ENCODE measurements around the gene TIGAR.
A peak's percentile ranks its signal among the peaks of the same experiment; 100 is the strongest.

TIGAR gene

DNA sequence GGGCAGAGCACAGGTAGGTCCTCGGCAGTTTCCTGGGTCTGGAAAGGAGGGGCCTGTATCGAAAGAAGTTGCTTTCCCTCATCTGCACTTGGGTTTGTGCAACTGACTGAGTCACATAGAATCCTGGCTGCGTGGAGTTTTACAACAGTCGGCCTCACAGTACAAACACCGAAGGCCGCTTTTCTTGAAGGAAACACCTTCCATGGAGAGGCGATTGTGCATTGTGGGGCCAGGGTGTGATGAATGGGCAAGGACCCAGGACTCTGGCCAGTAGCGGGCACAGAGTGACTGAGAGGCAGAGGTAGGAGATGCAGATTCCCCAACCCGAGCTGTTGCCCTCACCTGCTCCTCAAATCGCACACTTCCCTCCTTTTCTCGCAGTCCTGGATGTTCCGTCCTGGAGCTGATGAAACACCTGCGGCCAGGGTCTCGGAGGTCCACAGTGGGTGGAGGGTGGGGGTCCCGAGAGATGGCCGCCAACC is 39.8 kb upstream of the TIGAR start:
- in situ Hi-C loops (cut with HindIII; ENCODE audit: low pct_ligation_motif_present, low pct_unique_long_range_greater_than_20kb, low sequenced_read_pairs), result no loop called here
- no peak for DNase-seq

DNA sequence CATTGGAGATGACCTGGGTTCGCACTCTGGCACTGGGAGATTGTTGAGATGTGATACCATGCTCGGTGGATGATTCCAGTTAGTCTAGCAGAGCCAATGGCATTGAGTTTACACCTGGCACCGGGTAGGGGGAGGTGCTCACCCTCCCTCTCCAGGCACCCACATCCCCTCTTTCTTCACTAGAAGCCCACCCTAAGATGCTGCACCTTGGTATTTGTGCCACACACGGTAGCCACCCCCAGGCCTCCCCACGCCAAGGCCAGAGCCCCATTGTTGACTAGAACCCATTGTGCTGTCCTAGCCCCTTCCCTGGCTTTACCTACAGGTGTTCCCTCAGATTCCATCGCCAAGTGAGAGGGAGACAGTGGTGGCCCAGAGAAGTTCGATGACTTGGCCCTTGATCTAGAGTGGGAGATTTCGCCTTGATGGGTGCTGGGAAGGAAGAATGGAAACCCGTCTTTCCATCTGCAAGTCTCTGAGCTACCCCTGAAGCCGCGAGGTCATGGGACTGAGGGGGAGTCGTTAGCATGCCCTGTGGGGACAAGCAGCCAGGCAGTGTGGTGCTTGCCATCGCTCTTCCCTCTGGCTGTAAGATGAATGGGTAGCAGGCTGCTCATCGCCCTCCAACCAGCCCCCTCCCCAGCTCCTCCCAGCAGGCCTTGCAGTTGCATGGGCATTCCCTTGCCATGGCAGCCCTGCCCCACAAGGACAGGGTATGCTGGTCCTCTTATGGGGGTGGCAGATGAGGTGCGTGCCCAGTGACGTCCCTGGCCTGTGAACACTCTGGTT is 38.7 kb upstream of the TIGAR start:
- in situ Hi-C loops (cut with HindIII; ENCODE audit: low pct_ligation_motif_present, low pct_unique_long_range_greater_than_20kb, low sequenced_read_pairs), result no loop called here
- no peak for DNase-seq

DNA sequence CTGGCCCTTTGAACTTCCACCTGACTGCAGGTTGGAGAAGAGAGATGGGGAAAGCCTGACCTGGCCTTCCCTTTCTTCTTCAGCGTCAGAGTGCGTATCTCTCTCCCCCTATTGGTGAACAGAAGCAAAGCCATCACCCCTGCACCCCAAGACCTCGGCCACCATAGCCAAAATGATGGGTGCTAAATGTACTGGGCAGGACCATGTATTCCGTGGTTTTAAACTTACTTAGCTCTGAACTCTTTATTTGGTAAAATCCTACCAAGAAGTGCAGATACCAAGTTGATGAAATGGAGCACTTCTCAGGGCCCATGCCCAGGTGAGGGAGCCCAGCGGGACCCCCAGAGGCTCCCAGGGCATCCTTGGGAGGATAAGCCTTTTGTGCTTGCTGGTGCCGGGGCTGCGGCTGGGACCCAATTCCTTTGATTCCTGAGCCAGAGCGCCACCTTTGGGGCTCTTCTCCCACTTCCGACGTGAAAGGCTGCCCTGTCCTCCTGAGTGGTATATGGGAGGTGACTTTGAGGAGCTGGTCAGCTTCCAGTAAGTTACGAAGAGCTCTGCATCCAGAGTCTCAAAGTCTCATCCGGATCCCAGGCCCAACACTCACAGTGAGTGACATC is 38.0 kb upstream of the TIGAR start:
- in situ Hi-C loops (cut with HindIII; ENCODE audit: low pct_ligation_motif_present, low pct_unique_long_range_greater_than_20kb, low sequenced_read_pairs), result no loop called here
- DNase-seq, result no peak

GRCh38 chr12:4283512-4284255 is 37.3 kb upstream of the TIGAR start:
- in situ Hi-C loops (cut with HindIII; ENCODE audit: low pct_ligation_motif_present, low pct_unique_long_range_greater_than_20kb, low sequenced_read_pairs), result no loop called here

GRCh38 chr12:4284306-4284705 is 36.7 kb upstream of the TIGAR start:
- in situ Hi-C loops (cut with HindIII; ENCODE audit: low pct_ligation_motif_present, low pct_unique_long_range_greater_than_20kb, low sequenced_read_pairs), result no loop called here
- no peak for DNase-seq

More at GRCh38 chr12:4283512-4284255, 37.3 kb upstream of the TIGAR start:
- no peak for DNase-seq

GRCh38 chr12:4285070-4285469 is 35.9 kb upstream of the TIGAR start:
- DNase-seq, result no peak
- in situ Hi-C loops (cut with HindIII; ENCODE audit: low pct_ligation_motif_present, low pct_unique_long_range_greater_than_20kb, low sequenced_read_pairs), result no loop called here

DNA sequence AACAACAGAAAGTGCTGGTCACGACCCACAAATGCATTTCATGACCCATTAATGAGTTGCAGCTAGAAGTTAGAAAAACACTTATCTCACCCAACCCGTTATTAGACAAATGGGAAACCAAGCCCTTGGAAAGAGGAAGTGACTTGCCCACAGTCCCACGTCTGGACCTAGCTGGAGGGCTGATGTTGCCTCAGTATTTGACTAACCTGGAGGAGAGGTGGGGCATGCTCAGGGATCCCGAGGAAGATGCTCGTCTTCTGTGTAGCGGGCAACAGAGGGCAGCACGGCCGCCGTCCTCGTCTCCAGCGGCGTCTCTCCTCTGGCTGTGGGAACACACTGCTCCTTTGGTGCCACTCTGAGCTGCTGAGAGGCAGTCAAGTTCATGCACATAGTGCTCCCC is 34.8 kb upstream of the TIGAR start:
- DNase-seq, result no peak
- in situ Hi-C loops (cut with HindIII; ENCODE audit: low pct_ligation_motif_present, low pct_unique_long_range_greater_than_20kb, low sequenced_read_pairs), result no loop called here

DNA sequence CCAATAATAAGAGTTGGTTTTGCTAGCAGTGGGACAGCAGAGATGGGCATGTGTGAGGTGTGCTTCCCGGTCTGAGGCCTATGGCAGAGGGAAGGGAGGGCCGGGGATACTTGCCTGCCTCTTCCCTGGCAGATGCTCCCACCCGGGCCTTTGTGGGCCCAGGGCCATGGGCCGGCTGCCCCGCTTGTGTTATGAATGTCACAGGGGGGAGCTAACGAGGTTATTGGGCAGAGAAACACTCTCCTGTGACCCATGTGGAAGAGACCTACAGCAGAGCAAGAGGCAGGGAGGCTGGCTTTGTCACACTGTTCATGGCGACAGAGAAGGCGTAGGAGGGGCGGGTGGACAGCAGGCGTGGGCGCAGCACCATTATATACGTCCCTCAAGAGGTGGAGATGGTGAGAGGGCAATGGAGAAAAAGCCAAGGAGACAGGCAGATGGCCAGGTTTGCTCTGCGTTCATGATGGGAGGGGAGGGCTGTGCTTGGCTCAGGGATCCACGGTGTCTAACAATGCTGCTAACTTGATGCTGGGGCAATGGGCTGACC is 34.2 kb upstream of the TIGAR start:
- no peak for DNase-seq
- in situ Hi-C loops (cut with HindIII; ENCODE audit: low pct_ligation_motif_present, low pct_unique_long_range_greater_than_20kb, low sequenced_read_pairs), result no loop called here

DNA sequence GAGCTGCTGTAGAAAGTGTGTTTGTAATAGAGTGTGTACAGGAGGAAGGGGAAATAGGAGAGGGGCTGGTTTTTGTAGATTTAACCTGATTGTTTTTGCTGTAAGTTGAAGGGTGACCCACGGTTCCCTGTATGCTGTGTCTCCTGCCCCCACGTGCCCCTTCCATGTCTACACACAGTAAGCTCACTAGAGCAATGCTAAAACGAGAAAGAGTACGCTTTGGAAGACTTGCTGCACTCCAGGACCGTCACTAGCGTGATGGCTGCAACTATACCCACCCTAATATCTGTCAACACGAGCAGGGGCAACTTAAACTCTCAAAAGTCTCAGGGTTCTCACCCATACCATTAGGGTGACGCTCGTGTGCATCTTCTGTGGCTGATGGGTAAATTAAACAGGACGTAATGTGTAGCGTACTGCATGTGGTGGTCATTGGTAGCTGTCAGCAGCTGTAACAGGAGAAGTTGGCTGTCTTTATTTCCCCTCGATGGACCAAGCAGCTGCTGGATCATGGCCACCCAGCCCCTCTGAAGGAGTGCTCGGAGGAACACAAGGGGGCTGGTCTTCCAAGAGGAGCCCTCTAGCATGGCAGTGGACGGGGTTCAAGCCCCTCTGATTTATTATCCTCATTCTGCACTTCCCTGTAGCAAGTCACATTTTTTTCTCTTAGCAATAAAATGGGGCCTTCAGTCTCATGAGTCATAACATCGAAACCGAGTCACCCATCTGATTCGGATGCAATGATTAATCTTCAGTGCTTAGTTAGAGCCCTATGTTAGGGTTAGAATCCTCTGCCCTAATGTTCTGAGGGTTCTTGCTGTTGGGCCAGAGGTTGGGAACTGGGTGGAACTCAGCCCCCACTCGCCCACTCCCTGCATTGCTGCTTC is 33.4 kb upstream of the TIGAR start:
- DNase-seq, result peak; percentile 68
- in situ Hi-C loops (cut with HindIII; ENCODE audit: low pct_ligation_motif_present, low pct_unique_long_range_greater_than_20kb, low sequenced_read_pairs), result no loop called here

GRCh38 chr12:4288296-4289131 is 32.5 kb upstream of the TIGAR start:
- DNase-seq, result no peak
- in situ Hi-C loops (cut with HindIII; ENCODE audit: low pct_ligation_motif_present, low pct_unique_long_range_greater_than_20kb, low sequenced_read_pairs), result no loop called here

GRCh38 chr12:4289231-4289878 is 31.7 kb upstream of the TIGAR start:
- in situ Hi-C loops (cut with HindIII; ENCODE audit: low pct_ligation_motif_present, low pct_unique_long_range_greater_than_20kb, low sequenced_read_pairs), result no loop called here
- DNase-seq, result no peak

DNA sequence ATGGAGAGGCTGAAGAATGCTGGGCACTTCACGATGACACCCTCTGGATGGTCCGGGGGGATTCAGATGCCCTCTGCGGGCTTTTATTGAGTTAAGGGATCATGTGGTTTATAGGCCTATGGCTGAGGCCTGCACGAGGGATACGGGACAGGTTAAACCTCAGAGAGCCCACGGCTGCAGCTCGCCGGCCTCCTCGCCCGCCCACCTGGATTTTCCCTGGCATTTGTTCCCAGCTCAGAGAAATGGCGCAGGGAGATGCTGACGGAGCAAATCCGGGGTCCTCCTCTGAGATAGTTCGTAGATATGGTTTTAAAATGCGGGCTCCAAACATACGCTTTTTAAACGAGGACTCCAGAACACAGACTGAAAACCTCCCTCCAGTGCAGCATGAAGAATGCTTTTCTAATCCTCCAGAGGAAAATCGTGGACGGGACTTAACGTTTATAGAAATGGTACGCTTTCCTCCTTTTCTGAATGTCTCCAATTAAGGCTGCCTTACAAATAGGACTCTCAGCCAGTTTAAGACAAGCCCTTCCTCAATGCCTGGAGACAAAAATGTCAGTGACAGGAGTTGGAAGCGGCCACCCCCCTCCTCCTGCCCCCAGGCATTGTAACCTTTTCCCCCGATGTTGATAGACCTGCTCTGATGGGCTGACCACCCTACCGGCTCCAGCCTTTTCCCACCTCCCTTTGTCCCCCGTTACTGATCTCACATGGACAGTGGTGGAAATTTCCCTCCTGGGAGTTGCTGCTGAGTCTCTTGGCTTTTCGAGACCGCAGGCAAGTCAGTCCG is 30.8 kb upstream of the TIGAR start:
- no peak for DNase-seq
- in situ Hi-C loops (cut with HindIII; ENCODE audit: low pct_ligation_motif_present, low pct_unique_long_range_greater_than_20kb, low sequenced_read_pairs), result no loop called here

DNA sequence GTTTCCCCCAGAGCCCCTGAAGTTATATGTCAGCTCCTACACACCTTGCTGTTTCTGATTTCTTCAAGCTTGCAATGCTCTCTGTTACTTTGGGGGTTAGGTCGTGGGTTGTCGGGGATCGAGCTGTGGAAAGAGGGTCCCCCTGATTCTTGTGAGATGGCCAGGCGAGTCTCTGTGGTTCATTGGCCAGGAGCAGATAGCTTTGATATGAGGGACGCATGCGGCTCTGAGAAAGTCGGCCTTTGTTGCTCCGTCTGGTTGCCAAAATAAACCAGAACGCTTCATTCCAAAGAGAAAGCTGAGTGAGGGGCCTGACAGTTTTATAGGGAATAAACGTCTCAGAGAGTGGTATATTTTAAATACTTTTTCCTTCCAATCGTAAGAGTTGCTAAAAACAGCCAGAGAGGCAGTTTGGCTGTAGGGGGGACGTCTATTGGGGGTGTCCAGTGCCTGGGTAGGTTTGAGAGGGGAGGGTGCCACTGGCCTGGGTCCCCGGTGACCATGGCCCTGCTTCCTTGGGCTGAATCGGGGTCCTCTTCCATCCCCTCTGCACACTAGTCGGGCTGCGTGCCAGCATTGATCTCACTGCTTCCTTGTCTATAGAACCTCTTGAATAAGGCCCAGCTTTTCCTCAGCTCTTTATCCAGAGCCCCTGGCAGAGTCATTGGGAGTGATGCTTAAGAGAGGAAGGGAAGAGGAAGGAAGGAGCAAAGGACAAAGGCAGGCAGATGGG is 28.5 kb upstream of the TIGAR start:
- DNase-seq, result no peak
- in situ Hi-C loops (cut with HindIII; ENCODE audit: low pct_ligation_motif_present, low pct_unique_long_range_greater_than_20kb, low sequenced_read_pairs), result no loop called here

DNA sequence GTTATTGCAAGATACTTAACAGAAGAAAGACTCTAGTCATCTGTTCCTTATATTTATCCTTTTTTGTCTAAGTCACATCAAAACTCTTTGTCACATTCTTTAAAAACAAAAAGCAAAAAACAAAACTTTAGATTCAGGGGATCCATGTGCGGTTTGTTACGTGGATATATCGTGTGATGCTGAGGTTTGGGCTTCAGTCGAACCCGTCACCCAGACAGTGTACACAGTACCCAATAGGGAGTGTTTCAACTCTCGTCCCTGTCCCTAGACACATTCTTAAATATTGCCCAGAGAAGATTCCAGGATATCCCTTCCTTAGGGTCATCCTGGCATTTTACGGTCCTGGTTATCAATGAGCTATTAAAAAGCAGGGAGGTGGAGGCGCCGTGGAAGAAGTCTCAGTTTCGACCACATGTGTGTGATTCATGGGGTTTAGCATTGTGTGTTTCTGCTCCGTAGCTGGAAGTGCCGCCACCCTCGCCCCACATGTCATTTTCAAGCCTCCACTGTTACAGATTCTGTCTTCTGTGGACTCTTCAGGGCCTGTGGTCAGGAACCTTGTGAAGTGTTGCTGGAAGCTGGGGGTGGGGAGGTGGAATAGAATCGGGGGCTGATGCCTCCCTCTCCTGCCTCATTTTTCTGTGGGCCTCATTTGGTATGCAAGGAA is 27.6 kb upstream of the TIGAR start:
- in situ Hi-C loops (cut with HindIII; ENCODE audit: low pct_ligation_motif_present, low pct_unique_long_range_greater_than_20kb, low sequenced_read_pairs), result no loop called here
- DNase-seq, result no peak

DNA sequence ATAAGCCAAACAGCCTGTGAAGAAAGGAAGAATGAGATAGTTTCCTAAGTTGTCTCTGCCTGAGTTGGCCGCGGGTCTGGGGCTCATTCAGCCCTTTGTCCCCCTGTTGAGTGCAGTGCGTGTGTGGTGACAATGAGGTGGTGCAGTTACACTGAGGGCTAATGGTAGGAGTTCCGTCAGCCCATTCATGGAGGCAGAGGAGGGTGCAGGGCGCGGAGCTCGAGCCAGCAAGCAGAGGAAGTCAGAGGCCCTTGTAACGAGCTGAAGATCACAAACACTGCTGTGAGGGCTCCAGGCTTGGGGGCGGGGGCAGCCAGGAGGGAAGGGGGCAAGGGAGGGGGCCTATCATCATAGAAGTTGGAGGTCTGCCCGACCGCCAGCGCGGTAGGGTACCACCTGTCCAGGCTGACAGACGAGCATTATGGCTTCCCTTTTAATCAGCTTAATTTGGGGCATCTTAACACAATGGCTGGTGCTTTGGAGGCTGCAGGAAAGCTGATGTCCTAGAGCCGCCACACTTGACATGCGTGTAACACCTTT is 27.0 kb upstream of the TIGAR start:
- no peak for DNase-seq
- in situ Hi-C loops (cut with HindIII; ENCODE audit: low pct_ligation_motif_present, low pct_unique_long_range_greater_than_20kb, low sequenced_read_pairs), result no loop called here

Measured in ACHN (cell line).